HG02938 (cell line): Measurements from ENCODE around the gene D2HGDH.
"Not testable (repeated sequence)": the region's sequence is repeated elsewhere in the genome, so short reads cannot be mapped to it uniquely, and the experiment has no call there.

Experiments used
- ATAC-seq: cut with Tn5 transposase; IDR thresholded peaks from one replicate; pipeline ENCODE4 v1.9.1; 2021; ENCODE audit warnings: mild to moderate bottlenecking, moderate library complexity; ENCODE audit not compliant: unreplicated experiment

Gene D2HGDH

GRCh38 chr2:241806217-241806616 lies 71.8 kb downstream of the D2HGDH start:
- not testable (repeated sequence) for ATAC-seq

DNA sequence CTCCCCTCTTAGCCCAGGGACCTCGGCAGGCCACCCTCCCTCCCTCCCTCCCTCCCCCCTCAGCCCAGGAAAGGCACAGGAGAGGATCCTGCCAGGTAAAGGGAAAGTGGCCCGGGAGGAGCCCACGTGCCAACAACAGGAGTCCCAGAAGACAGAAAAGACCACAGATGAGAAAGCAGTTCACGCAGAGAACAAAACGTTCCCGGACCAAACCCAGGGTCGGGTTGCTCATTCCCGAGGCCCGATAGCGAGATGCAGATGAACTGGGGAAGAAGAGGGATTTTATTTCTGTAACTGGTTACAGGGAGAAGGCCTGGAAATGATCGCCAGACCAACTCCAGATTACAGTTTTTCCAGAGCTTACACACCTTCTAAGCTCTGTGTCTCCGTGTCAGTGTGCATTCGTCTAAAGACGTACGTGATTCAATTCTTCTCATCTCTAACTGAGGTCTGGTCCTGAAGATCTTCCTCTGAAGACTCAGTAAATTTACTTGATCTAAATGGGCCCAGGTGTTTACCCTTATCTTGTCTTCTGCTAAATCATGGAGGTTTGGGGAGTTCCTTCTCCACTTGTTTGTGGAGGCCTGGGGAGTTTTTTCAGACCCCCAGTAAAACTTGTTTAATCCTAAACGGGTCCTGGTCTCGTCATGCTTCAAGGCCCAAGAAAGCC lies 73.8 kb downstream of the D2HGDH start:
- no peak for ATAC-seq

DNA sequence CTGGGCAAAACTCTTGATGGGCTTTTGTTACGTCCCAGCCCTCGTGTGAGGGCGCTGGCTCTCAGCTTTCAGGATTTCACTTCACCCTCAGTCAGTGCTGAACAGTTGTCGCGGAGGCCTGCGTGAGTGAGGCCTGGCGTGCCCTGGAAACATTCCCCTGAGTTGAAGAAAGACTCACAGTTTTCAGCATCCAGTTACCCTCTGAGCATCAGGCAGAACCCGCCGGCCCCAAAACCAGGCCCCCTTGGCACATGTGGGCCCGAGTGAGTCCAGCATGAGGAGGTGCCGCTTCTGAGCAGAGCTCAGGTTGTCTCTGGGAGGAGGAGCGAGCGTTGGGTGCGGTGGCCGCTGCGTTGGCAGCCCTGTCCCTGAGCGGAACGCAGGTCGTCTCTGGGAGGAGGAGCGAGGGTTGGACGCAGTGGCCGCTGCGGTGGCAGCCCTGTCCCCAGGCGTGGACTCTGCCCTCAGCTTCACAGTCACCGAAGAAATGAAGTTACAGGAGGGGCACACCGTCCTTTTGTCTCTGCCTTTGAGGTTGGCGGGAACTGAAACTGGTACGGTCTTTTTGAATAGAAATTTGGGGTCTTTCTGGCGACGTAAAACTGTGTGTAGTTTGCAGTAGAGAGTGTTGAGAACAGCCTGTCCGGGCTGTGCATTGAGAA lies 74.4 kb downstream of the D2HGDH start, which contains the start of gene NEU4:
Gene NEU4 (plus strand): TSS at position 473 of the 662 bp plus-strand sequence. CDS start 5,292 bp downstream, outside the sequence.
- no peak for ATAC-seq

DNA sequence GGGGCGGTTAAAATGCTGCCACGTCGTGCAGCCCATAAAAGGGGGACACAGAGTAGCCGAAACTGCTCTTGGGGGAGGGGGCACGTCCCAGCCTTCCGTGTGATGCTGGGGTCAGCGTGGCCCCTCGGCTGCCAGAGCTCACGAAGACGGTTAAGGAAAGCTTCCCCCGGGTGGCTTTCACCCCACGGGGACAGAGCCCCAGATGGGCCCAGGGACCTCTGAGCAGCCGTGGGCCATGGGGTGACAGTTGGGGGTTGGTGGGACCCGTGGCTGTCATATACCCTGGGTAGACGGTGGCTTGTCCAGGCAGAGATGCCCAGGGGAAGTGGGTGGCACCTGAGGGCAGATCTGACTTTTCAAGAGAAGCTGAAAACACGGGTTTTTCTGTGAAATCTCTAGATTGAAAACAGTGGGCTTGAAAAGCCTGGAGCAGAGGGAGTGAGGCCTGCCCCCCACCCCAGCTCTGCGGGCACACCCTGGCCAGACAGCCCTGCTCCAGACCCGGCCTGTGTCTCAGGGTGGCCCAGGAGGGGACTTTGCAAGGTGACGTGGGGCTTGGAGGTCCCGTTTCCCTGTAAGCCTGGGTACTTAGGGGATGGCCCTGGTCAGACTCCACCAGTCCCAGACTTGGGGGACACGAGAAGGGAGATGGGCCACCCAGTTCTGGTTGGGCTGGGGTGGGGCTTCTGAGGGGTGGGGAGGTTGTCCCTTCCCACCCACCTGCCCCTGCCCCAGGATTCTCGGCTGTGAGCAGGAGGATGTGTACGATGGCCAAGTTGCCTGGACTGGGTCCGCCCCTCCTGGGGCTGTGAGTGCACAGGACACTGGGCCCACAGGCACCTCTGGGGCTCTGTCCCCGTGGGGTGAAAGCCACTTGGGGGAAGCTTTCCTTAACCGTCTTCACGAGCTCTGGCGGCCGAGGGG lies 75.2 kb downstream of the D2HGDH start:
- no peak for ATAC-seq

GRCh38 chr2:241810307-241811200 lies 76.1 kb downstream of the D2HGDH start:
- no peak for ATAC-seq

DNA sequence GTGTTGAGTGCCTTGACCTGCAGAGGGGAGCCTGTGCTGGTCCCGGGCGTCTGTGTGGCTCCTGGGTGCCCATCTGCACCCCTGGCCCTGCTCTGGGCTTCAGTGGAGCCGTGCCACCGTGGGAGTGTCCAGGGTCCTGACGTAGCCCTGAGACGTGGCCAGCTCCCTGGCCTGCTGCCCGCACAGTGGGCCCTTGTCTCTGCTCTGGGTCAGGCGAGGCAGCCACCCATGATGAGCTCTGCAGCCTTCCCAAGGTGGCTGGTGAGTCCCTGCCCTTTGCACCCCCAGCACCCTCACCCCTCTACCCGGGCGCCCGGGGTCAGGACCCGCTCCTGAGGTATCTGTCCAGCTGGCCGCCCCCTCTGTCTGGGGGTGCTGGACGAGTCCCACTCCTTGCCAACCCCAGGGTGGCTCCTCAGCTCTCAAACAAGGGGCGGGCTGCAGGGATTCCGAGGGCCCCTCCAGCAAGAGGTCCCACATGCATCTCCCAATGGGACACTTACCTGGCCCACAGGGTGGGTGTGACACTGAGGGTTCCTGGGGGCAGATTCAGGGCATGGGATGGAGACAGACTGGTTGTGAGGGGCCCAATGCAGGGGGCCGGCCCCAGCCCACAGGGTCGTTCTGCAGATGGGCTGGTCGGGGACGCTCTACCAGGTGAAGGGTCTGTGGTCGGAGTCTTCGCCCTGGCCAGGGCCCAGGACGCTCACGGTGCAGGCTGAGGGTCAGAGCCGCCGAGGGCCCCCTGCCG lies 76.9 kb downstream of the D2HGDH start:
- no peak for ATAC-seq

DNA sequence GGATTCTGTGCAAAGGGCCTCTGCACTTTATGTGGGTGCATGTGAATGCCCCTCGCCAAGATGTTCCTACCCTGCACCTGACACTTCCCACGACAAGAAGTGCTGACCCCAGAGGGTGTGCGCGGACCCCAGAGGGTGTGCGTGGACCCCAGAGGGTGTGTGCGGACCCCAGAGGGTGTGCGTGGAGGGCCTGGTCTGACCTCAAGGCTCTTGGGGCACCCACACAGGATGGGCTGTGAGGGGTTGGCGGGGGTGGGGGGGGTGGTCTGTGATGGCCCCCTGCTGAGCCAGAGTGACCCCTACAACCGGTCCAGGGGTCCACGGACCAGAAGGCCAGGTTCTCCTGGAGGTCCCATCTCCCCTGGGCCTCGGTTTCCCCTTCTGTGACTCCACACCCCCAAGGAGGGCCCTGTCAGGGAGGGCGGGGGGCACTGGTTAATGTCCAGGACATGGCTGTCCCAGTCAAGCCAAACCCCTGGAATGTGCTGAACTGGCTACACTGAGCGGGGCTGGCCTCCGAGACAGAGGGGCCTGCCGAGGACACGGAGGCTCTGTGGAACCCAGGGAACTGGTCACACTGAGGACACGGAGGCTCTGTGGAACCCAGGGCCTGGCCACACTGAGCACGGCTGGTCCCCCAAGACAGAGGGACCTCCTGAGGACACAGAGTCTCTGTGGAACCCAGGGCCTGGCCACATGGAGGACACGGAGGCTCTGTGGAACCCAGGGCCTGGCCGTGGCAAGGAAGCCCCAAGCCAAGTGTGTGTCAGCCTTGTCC lies 77.7 kb downstream of the D2HGDH start:
- no peak for ATAC-seq

- ATAC-seq, result no peak
These were observed 78.6 kb downstream of the D2HGDH start for GRCh38 chr2:241812730-241813643.

GRCh38 chr2:241813644-241814392 lies 79.4 kb downstream of the D2HGDH start:
- ATAC-seq, result no peak

- no peak for ATAC-seq
These were observed 79.9 kb downstream of the D2HGDH start for GRCh38 chr2:241814393-241814642.

DNA sequence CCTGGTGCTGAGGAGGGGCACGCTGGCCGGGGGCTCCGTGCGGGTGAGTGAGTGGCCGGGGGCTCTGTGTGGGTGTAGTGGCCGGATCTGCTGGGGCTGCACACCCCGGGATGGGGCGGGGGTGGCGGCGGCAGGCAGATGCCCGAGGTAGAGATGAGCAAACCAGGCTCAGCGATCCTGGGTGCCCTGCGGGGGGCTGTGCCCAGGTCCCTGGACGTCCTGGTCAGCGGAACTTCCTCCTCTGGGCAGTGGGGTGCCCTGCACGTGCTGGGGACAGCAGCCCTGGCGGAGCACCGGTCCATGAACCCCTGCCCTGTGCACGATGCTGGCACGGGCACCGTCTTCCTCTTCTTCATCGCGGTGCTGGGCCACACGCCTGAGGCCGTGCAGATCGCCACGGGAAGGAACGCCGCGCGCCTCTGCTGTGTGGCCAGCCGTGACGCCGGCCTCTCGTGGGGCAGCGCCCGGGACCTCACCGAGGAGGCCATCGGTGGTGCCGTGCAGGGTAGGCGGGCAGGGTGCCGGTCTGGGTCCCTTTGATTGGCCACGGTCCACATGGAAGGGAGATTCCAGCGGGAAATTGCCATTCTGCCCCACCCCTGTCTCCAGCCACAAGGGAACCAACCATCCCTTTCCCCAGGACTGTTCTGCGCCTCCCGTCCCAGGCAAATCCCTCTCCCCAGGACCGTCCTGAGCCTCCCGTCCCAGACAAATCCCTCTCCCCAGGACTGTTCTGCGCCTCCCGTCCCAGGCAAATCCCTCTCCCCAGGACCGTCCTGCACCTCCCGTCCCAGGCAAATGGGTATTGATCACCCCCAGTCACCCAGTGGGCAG lies 80.4 kb downstream of the D2HGDH start:
- ATAC-seq, result no peak

- ATAC-seq, result no peak
These were observed 81.3 kb downstream of the D2HGDH start for GRCh38 chr2:241815477-241816430.

- ATAC-seq, result no peak
These were observed 82.1 kb downstream of the D2HGDH start for GRCh38 chr2:241816431-241817121.

GRCh38 chr2:241817126-241817820 lies 82.8 kb downstream of the D2HGDH start:
- no peak for ATAC-seq
